ENCODE data around the gene EEPD1. TPM values are rescaled to one million over a fixed set of nuclear protein-coding genes. Genes with fewer than 3 reads are reported as not detected.

EEPD1 gene
- total RNA-seq (2014; rRNA removed; shearing (Covaris generic)): 1.5 and 2.5 TPM in 2 replicates

GRCh38 chr7:36152756-36153570 is at the start of gene EEPD1:
Gene EEPD1, plus strand, starts transcription at chr7:36153254. Its CDS starts 1,071 bp downstream, at chr7:36154325.

Small RNAs within 50 kb of the gene (small RNA-seq; reads per million reads assigned to genes)
- gene AC006960.1 (not detected), gene AC007327.1 (not detected), gene RF00019 (not detected)

Other genes with a start within 250 kb of the EEPD1 start
- gene ANLN, start 236.6 kb downstream of the EEPD1 start, total RNA-seq (2014; rRNA removed; shearing (Covaris generic)): 94.9 and 107 TPM in 2 replicates

Data from A375 (cell line).